HG03571 (cell line): ENCODE data around the gene IGFL1.
"Not testable (repeated sequence)": the region's sequence is repeated elsewhere in the genome, so short reads cannot be mapped to it uniquely, and the experiment has no call there.

ENCODE experiments used
- ATAC-seq: cut with Tn5 transposase; IDR thresholded peaks from one replicate; pipeline ENCODE4 v1.9.1; 2021; ENCODE audit not compliant: unreplicated experiment

The IGFL1 gene

GRCh38 chr19:46221981-46222610 is 7.4 kb upstream of the IGFL1 start:
- no peak for ATAC-seq

DNA sequence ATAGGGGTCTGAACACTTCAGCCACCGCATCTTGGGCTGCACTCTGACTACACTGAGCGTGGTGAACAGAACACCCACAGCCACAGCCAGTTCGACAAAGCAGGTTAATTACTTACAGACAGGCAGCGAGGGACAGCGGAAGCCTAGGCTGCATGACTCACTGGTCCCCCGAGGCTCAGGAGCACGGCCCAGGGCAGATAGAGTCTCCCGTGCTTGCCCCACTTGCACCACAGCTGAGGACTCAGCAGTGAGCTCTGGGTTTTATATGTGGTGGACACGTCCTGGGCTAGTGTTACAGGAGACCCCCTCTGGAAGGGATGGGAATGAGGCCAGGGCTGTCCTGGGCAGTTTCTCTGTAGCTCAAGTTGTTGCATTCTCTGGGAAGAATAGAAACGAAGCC is 5.8 kb upstream of the IGFL1 start:
- ATAC-seq = not testable (repeated sequence)

GRCh38 chr19:46224773-46225172 is 4.8 kb upstream of the IGFL1 start:
- ATAC-seq = no peak

DNA sequence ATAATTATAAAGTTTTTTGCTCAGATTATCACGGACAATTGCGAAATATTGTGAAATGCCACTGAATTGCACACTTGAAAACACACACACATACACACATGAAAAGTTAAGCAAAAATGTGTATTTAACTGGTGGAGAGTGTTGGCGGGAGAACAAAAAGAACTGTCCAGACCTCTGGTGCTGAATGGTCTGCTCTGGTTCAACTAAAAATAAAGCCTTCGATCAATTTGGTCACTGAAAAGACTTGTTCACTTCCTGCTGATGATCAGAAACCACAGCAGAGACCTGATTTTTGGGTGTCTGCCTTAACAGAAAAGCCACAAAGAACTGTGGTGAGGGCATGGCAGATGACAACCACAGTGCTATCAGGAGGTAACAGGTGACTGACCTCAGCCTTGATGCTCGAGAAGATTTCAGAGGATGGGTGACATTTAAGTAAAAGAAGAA is 4.0 kb upstream of the IGFL1 start:
- ATAC-seq = no peak

DNA sequence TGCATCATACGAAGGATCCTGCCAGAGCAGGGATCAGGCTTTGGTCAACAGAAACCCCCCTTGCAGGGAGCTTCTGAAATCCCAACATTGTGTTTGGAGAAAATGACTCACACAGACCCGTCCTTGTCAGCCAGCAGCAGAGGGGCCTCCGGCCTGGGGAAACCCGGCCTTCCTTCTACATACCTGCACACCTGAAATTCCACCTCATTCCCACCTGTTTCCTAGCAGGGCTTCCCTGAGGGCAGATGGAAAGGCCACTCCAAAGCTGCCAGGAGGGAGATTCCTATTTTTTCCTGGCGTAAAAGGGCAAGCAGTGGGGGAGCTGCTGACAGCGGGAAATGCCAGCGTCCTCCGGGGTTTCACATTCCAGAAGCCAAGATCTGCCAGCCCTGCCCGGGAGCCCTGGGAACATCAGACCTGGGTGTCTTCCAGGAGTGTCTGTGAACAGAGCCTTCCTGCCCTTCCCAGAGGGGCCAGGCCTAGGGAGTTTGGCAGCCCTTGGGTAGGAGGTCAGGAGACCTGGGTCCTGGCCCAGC is 3.0 kb upstream of the IGFL1 start:
- no peak for ATAC-seq

DNA sequence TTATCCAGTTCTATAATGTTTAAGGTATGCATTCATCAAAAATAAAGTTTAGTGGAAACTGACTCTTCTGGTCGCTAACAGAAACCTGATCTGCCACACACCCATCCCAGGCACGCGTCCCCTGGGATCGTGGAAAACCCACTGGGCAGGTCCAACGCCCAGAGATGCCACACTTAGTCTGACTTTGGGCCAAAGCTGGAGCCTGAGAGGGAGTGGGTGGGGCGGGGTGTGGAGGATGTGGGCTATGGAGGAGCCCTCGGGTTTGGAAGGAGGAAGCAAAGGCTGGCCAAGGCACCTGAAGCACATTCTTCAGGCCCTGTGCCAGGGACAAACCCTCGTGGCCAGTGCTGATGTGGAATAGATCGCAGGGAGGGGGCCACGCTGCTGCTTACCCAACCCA is 2.5 kb downstream of the IGFL1 start:
- ATAC-seq = no peak

DNA sequence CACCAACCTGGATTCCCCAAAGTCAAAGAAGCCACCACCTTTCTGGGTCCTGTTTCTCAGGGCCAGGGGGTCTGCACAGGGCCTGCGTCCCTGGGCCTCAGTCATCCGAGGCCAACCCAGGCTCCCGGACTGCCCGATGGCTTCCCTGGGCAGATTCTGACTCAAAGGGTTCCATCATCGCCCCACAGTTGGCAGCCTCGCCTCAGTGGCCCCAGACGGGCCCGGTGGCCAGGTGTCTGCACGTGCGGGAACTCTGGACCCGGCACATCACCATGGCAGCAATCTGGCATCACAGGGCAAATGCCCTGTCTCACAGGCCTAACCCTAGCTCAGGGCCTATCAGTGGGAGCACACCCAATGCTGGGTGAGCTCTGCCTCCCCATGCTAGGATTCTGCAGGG is 2.9 kb downstream of the IGFL1 start:
- ATAC-seq = no peak

DNA sequence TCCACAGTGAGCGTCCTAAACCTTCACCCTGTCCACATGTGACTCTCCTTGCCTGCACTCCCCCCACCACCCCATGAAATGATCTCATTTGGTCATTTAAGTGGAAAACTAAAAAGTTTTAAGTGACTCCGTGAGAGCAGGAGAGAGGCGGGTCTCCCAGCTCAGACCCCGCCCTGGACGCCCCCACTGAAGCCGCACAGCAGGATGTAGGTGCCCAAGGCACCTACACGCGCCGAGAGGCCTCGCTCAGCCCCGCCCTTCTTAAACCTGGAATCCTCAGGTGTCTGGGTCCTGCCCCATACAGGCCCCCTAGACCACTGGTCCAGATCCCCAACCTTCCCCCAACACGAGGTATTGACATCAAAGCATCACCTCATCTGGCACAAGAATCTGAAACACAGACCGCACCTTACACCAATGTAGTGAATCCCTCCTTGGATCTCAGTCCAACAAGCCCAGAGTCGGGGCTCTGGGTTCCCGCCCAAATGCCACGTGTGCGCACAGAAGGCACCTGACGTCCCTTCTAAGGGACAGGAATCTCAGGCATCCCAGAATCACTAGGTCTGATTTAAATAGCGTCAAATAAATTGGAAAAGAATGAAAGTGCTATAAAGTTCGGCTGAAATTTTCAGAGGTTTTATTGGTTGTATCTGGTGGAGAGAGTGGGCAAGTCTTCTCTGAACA is 3.5 kb downstream of the IGFL1 start:
- ATAC-seq = no peak

- not testable (repeated sequence) for ATAC-seq
These were observed 4.3 kb downstream of the IGFL1 start for GRCh38 chr19:46233871-46234270.

DNA sequence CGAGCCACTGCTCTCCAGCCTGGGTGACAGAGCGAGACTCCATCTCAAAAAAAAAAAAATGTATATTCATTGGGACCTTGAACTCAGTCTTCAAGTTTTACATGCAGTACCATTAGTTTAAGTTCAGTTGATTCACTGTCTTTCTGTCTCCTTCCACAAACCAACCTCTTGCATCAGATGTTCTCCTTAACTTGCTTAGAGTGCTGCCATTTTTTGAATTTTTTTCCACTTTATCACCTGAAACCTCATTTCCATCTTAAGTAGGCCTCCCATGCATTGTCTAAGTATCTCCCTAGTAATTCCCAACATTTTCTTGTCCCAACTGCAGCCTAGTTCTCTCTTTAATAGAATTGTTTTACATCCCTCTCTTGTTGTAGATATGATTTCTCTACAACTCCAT is 8.6 kb downstream of the IGFL1 start:
- not testable (repeated sequence) for ATAC-seq

DNA sequence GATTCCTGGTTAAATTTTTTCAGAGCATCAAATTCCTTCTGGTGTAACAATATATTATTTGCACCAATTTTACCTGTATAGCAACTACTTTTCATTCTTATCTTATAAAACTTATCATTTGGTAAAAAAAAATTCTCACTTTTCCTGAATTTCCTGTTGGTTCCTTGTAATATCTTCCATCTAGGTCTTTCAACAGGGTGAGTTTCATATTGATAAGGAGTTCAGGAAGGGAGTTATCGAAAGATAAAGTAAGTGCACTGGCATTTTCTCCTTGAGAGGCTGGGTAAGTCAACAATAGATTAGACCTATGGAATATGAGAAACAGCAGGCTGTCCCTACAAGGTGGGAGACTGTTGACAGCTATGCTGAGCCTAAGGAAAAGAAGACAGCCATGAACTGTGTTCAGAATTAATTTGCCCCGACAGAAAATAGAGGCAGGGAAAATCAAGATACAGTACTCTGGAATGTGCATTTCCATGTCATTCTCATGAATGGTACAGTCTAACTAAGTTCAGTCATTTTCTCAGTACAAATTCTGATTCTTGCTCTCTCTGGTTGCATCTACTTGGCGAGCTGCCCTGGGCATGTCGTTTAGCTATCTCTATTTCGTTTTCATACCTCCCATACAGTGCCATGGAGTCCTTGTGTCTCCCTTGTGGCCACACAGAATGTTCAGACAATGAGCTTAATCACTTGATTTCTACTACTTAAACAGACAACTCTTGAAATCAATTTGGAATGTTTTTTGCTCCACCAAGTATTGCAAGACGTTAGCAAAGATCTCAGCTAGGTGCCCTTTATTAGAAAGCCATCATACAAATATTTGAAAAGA is 9.9 kb downstream of the IGFL1 start:
- no peak for ATAC-seq

GRCh38 chr19:46240693-46241092 is 11.2 kb downstream of the IGFL1 start:
- no peak for ATAC-seq

GRCh38 chr19:46241626-46242025 is 12.1 kb downstream of the IGFL1 start:
- ATAC-seq = no peak

GRCh38 chr19:46243081-46243654 is 13.6 kb downstream of the IGFL1 start:
- not testable (repeated sequence) for ATAC-seq

GRCh38 chr19:46250076-46250735 is 20.7 kb downstream of the IGFL1 start:
- ATAC-seq = no peak

DNA sequence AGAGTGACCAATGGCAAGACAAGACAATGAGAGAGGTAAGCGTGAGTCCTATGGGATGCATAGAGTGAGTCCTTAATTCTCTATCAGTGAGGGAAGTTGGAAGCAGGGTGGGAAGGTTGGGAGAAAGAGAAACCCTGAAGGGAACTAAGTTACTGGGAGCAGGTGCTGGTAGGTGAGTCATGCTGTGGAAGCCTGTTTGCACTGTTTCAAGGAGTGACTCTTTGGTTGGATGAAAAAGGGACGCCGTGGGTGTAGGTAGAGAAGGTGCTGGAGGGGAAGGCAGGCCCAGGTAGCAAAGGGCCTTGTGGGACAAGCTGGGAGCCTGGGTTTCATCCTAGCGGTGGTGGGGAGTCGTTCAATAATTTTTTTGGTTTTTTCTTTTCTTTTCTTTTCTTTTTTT is 21.9 kb downstream of the IGFL1 start:
- no peak for ATAC-seq

- no peak for ATAC-seq
These were observed 25.2 kb downstream of the IGFL1 start for GRCh38 chr19:46254776-46255175.

GRCh38 chr19:46256855-46257254 is 27.3 kb downstream of the IGFL1 start:
- no peak for ATAC-seq

DNA sequence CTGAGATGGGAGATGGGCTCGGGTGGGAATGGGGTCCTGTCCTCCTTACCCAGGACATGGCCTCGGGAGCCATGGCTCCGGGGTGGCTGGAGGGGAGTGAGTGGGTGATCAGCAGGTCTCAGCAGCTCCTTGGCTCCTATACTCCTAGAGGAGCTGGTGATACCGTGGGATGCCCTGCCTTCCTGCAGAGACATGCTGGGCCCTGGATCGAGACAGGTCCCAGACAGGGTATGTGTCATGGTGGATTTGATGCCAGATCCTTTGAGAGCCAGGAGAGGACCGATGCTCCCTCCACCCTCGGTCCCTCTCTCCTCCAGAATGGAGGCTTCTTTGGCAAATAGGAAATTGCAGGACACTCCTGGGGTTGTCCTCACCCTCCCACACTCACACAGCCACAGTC is 32.0 kb downstream of the IGFL1 start:
- ATAC-seq = not testable (repeated sequence)

DNA sequence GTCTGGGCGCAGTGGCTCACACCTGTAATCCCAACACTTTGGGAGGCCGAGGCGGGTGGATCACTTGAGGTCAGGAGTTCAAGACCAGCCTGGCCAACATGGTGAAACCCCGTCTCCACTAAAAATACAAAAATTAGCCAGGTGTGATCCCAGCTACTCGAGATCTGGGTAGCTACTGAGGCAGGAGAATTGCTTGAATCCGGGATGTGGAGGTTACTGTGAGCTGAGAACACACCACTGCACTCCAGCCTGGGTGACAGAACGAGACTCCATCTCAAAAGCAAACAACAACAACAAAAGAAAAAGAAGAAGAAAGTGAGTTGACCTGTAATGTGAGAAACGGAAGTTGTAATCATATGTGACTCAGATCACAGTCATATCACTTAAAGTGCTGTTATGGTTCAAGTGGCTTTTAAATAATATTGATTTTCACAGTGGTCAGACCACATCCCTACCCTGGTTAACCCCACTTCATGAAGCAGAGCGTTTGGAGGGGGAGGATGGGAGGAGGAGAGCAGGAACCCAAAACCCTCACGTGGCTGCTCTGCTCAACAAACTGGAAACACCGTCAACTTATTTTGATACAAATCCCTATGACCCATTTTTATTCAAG is 33.2 kb downstream of the IGFL1 start:
- ATAC-seq = peak; percentile 81
